Jurkat, Clone E6-1 (cell line): ENCODE data around the gene TMEM30A.
A peak's percentile ranks its signal among the peaks of the same experiment; 100 is the strongest.

Experiments
- DNase-seq: peaks from one replicate; pipeline ENCODE4 v3.0.0-alpha.2; 2011; ENCODE audit warnings: low read depth, low spot score
- H3K4me3 ChIP-seq: 2 replicates; pipeline ENCODE4 v1.5.1; 2011; ENCODE audit warnings: mild to moderate bottlenecking, low read length, control low read depth, moderate library complexity

The TMEM30A gene

DNA sequence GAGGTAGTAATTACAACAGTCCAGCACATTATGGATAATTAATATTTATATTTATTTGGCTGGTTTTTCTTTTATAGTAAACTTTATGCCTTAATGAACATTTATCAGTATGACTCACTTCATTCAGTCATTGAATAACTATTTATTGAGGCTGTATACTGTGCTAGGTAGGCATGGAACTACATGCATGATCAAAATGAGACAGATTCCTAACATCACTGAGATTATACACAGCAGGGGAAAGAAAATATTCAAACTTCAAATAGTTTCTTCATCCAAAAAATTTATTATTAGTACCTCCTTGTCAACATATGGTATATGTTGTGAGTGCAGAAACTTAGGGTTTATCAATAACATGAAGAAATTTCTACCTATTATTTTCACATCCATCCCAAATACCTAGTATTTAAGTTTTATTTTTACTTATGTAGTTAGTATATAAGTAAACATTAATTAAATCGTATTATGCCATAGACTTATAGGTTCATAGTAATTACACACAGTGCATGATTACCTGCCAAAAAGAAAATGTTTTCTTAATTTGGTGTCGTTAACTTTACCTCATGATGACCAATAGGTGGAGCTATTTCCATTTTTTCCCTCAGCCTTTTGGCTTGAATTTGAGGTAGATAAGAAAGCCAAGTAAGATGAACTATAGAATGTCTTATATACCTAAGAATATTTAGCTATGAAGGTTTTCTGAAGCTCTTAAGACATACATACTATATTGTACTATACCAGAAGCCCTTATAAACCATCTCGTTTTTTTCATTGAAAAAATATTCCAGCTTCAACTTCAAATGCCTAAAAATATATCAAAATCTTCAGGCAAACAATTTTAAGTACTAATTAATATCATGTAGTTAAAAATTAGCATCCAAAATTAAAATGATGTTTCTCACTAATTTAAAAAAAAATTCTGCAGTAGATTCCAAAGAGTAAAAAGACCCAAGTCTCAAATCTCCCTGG is 12.5 kb upstream of the TMEM30A start:
- no peak overlapping the region for H3K4me3 ChIP-seq
- peak; percentile 71 for DNase-seq

DNA sequence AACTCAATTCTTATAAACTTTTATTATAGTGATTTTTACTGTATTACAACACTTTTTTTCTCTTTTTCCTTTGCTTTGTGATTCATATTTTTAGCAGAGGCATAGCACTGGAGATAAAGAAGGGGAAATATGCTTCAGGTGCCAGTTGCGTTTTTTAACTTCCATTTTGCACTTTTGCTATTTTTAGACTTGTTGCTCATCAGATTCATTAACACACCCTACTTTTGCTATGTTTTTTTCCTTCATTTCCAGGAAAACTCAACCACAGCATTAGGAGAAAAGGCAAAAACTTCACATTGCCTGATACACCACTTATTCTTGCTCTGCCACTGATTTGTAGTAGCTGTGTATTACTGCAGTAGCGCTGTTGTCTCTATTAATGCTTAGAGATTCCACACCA is 8.0 kb upstream of the TMEM30A start:
- H3K4me3 ChIP-seq: no peak overlapping the region
- no peak for DNase-seq

DNA sequence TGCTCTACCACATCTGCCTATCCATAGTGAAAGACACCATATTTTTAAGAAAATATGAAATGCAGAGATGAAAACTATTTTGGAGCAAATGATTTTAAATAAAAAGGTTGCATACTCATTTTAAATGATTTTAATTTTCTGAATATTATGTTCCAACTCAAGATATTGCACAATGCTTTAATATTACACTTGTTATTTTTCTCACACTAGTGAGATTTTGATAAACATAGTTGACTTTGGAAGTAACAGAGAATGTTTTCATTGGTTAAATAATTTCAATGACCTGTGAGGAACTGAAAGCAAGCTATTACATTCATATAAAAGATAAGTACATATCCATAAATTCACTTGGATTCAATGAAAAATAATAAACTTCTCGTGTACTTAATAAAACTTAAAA is 7.2 kb upstream of the TMEM30A start:
- no peak for DNase-seq
- H3K4me3 ChIP-seq: no peak overlapping the region

DNA sequence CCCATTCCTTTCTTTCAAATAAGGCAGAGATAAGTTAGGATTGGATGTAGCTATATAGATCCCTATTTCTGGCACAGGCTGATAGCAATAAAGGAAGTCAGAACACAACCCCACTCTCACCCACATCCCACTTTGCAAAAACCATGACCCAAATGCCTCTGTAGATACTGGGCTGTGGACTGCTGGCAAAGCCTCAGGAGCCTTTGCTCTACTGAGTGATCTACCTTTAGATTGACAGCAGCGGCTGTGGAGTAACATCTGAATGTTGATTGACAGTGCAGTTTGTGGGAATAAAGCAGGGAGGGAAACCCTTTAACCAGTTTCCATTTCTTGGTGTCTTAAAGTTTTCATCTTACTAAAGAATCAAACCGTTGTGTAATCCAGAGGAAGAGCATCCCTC is 6.7 kb upstream of the TMEM30A start:
- no peak for DNase-seq
- no peak overlapping the region for H3K4me3 ChIP-seq

DNA sequence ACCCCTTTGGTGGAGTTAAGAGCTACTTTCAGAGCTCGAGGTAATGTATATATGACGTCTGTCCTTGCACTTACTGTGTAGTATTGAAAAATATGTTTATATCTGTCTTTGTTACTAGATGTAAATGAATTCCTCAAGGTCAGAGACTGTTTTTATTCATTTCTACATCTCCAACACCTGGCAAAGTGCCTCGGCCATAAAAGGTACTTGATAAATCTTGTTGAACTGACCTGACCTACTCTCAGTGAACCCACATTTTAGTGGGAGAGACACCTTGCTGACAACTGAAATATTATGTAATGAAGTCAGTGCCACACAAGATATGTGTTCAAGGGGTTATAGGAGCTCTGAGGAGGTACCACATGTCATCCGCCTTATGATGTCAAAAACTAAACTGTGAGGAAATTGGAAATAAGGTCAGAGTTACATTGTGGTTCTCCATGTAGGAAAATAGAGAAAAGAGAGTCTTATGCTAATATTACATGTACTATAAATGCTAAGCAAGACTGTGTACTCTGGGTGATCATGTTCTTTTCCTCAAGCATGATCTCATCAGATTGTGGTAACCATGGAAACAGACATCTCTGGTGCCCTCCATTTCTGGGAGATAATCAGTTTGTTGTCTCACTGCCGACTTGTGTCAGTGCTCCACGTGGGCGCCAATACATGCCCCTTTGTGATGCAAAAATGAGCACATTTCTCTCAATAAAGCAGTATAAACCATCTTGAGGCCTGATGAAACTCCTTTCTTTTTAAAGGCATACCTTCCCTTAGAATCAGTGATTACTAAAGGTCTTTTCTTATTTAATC is 5.7 kb upstream of the TMEM30A start:
- no peak for DNase-seq
- no peak overlapping the region for H3K4me3 ChIP-seq

DNA sequence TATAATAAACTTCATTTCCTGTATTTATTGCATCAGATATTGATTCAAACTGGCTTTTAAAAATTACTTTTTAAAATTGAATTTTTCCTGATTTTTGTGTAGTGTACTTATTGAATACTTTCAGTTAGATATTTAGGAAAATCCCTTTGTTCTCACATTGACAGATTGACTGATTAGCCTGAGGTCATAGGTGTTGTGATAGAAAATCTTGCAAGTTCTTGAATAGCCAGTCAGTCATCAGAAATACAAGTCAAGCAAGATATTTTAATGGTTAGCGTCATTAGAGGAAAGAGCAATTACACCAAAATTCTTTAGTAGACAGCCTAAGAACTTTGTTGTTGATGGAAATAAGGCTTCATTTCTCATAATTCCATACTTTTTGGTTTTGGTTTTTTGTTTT is 3.4 kb upstream of the TMEM30A start:
- no peak for DNase-seq
- H3K4me3 ChIP-seq: no peak overlapping the region

DNA sequence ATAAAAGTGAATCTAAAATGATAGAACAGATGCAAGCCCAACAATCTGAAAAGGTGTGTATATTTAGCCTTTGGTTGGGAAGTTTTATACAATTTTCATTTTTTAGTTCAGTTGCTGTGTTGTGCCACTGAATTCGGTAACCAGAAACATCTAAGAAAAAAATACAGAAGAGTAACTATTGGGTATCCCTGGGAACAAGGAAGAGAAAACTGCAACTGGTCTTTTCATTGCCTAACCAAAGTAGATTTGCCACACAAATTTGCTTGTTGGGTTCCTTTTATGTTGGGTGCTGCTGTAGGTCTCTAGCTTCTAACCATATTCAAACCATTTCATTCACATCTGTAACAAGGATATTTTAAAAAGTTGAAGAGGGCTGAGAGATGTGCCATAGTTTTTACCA is 2.8 kb upstream of the TMEM30A start:
- no peak overlapping the region for H3K4me3 ChIP-seq
- DNase-seq: no peak

DNA sequence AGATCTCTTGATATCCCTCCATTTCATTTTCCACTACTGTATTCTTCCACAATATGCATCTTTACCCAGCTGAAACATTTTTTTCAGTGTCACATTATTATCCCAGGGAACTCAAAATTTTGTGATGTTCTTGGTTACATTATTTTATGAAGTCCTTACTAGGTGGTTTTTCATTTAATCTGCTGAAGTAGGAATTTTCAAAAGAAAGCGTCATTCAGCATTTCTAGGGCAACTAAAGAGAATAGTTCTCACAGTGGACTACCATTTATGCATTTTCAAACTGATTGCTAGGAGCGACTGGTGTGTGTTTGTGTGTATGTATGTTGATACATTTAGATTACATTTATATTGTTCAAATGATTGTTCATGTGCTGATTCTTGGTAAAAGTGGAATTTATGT is 2.4 kb upstream of the TMEM30A start:
- H3K4me3 ChIP-seq: no peak overlapping the region
- no peak for DNase-seq

DNA sequence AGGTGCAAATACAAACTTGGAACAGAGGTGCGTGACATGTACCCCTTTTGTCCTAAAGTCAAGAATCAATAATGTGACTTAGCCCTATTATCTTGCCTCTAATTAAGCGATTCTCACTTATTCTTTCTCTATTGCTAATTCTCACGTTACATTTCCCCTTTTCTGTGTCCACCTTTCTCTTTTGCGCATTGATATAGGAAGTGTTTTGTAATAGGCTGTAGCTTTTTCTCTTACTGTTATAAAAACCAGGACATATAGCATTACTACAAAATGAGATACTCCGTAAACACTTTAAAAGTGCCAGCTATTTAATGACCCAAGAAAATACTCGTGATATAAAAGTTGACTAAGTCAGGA is 669 bp upstream of the TMEM30A start:
- DNase-seq: no peak
- H3K4me3 ChIP-seq: peak overlapping the region; percentile 79

DNA sequence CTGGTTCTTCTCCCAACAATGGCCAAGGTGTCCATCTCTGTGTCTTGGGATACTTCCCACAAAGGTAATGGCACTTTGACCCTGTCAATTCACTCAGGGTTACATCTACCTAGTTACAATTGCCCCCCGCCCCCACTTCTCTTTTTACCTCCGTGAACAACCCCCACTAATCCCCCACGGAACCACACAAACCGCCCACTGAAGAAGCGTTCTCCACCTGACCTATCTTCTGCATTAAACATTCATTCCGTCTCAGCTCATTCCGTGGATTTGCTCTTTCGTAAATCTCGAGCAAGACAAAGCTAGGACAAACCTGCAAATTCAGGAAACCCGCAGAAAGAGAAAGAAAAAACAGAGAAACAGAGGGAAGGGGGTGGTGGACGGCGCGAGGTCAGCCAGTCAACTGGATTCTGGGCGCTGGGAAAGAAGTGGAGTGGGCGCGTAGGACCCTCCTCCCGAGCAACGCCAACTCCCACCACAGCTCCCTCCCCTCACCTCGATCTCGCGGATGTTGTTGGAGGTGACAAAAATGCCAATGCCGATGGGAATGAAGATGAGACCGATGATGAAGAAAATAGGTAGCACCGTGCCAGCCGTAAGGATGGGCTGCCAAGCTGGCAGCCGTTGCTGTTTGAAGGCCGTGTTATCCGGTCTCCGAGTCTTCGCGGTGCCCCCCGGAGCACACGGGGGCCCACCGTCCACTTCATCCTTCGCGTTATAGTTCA is 523 bp downstream of the TMEM30A start:
- H3K4me3 ChIP-seq: peak overlapping the region; percentile 79
- no peak for DNase-seq

DNA sequence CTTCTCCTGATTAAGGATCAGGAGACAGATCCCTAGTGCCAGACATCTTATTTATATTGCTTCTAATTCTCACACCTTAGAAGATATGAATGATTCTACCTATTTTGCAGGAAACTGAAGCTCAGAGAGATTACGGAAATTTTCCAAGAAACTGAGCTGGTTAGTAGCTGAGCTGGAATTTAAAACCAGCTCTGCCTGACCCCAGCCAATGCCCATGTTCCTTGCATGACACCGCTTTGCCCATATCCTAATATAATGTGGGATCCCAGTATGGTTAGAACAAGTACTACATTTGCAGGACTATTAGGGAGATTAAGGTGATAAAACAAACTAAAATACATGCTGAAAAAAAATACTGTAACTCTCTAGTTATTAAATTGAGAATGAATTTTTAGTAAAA is 1.9 kb downstream of the TMEM30A start:
- DNase-seq: no peak

DNA sequence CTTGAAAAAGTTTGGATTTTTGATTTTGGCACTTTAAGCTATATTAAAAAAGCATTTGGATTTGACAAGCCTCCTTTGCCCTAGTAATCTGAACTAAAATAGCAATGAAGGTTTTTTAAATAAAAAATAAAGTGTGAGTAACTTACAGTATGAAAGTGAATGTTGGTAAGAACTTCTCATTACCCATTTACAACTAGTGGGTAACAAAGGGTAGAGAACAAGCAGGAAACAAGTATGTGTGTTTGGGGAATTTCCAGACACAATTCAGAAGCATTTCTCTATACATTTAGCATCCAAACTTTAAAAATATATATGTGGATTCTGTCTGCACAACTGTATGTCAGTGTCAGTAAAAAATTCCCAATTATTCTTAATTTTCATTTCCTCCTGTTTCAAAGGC is 2.9 kb downstream of the TMEM30A start:
- H3K4me3 ChIP-seq: no peak overlapping the region
- no peak for DNase-seq

More for the DNA sequence above, 1.9 kb downstream of the TMEM30A start:
- no peak overlapping the region for H3K4me3 ChIP-seq

DNA sequence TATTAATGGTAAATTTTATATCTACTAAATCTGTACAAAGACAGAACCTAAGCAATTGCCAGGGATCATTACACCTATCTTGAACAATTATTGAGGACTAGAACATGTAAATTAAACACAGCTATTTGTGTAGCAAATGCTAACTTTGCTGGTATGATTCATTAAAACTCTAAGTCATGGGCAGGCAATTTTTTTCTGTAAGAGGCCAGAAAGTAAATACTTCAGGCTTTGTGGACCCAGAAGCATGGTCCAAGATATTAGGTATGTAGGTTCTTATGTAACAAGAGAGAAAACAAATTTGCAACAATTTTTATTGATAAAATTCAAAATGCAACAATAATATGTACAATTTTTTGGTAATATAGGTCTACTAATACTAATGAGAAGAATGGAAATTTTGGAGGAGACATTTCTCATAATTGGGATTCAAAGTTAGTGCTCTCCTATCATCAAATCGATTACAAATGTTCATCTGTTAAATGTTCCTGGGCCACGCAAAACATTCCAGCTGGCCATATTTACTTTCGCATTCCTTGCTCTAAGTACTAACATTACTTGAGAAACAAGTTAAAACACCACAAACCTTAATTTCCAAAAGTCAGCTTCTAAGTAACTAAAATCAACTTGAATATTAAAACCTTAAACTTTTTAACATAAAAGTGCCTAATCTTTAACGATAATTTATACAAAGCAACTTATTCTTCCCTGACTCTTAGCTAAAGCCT is 4.3 kb downstream of the TMEM30A start:
- no peak overlapping the region for H3K4me3 ChIP-seq

DNA sequence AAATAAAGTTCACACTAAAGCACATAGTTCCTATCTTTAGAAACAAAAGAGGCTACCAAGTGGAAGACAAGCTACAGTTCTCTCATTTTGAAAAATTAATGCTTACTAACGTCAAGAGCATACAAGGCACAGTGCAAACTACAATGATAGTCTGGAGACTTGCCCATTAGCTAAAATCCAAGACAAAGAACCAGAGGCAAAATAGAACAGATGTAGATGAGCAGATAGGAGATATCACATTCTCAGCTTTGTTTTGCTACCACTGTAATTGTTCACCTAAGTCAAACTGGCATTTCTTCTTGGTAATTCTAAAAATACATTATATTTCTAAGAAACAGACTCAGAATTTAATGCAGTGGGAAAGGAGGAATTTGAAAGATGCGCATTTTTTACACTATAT is 5.2 kb downstream of the TMEM30A start:
- no peak overlapping the region for H3K4me3 ChIP-seq
- no peak for DNase-seq

More for the DNA sequence above, 4.3 kb downstream of the TMEM30A start:
- DNase-seq: no peak

DNA sequence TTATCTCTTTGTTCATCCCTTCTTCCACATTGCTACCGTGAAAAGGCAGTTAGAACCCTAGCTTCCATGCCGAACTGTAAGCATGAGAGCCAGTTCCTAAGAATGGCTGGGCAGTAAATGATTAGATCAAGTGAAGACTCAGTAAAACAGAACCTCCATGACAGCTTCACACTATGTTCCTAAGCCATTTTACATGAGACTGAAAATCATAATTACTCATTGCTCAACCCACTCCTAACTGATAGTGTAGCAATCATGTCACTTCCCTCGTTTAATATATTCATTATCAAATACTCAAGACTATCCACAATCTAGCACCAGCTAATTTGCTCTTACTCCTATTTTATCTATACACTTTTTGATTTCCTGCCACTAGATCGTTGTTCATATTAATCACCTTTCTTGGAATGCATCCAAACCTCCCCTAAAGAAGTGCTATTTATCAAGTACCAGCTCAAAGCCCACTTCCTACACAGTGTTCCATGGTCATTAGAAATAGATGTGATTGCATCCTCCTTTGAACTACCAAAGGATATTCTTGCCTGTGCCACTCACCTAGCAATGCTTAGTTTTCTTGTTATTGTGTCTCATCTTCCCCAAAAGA is 6.0 kb downstream of the TMEM30A start:
- DNase-seq: no peak
- no peak overlapping the region for H3K4me3 ChIP-seq

DNA sequence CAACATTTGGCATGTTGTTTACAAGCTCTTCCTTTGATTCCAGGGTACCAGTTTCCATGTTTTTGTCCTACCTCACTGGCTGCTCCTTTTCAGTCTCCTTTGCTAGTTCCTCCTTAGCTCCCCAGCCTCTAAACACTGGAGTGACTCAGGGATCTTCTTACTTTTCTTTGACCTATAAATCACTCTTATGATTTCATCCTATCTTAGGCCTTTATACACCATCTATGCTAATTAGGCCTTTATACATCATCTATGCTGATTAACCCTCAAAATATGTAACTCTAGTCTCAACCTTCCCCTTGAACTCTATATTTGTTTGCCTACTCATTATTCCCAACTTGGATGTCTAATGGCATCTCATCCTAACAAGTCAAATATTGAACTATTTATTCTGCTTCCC is 9.5 kb downstream of the TMEM30A start:
- no peak overlapping the region for H3K4me3 ChIP-seq
- DNase-seq: no peak

DNA sequence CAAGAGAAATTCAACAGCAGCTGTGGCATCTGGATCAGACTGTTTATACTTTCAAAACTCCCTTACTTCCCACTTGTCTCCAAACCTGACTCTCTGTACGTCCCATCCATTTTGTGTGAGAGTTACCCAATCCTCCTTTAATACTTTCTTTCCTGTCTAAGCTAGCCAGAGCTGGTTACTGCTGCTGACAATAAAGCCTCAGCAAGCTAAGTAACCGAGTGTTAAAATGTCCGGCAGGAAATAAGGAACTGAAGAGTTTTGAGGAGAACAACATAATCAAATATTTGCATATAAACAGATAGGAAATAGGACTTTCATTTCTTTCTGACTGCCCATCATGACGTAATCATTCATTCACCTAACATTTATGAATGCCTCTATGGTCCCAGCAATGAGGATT is 11.6 kb downstream of the TMEM30A start:
- no peak overlapping the region for H3K4me3 ChIP-seq
- no peak for DNase-seq

DNA sequence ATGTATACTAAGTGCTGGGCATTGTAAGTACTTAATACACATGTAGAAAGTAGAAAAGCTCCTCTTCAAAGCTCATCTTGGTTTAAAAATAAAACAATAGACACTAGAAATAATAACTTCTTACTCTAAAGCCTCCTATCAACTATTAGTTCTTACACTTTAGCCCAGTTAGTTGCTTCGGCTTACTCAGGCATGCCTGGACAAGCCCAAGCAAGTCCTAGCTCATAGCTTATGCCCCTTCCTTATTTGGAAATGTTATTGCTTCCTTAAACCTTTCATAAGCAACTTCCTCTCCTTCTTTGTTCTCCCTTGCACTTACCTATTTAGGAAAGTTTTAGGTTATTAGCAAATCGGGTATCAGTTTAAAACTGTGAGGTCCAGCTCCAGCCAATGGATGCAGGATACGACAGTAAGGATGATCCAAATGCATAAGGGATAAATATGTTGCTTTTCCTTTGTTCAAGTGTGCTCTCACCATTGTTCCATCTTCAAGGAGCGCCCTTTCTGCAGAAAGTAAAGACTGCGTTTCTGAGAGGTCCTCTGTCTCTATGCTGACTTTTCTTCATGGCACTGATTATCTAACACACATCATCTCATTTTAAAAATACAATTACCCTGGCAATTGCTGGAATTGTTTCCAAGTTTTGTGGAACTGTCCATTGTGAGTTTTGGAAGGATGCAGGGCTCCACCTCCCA is 12.3 kb downstream of the TMEM30A start:
- H3K4me3 ChIP-seq: no peak overlapping the region
- no peak for DNase-seq
